DMS153 treated with DMSO at 0.1 percent for 48 hours (cell line): ENCODE results near the gene CEP112.

ENCODE experiments used
- DNase-seq: peaks from one replicate; lab custom pipeline; 2025; ENCODE audit not compliant: unreplicated experiment; lab: John Stamatoyannopoulos, UW

CEP112 gene

DNA sequence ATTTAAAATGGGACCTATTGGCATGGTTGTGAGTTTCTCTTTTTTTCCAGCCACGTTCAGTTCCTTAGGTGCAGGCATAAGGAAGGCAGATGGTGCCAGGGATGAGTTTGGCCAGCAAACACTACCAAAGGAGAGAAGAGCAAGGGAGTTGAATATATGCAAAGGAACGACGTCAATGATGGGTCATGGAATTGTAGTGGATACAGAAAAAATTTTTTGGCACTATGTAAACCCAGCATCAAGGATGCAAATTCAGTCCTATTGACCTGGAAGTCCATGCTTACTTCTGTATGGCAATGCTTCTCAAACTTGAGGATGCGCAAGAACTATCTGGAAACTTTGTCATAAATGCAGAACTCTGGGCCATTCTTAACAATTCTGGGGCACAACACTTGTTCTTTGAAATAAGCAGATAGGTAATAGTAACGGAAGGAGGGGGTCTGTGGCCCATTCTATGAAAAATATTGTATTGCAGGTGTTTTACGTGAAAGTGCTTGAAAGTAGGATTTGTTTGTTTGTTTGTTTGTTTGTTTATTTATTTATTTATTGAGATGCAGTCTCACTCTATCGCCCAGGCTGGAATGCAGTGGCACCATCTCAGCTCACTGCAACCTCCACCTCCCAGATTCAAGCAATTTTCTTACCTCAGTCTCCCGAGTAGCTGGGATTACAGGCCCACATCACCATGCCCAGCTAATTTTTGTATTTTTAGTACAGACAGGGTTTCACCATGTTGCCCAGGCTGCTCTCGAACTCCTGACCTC is 19.3 kb upstream of the CEP112 start:
- no peak for DNase-seq

DNA sequence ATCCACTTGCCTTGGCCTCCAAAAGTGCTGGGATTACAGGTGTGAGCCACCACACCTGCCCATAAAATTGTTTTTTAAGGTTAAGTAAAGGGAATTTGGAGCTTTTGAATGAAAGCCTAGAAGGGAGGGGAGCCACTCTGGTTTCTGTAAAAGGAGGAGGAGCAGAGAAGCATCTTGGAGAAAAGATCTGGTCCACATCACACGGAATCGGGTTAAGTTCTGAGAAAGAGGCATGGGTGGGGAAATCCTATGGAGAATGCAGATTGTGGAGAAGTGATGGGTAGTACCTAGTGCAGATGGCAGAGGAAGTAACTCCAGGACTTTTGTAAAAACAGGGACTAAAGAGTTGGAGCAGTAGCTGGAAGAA is 18.3 kb upstream of the CEP112 start:
- DNase-seq = no peak

- DNase-seq = no peak
Observed at GRCh38 chr17:66207936-66208335, 16.0 kb upstream of the CEP112 start.

DNA sequence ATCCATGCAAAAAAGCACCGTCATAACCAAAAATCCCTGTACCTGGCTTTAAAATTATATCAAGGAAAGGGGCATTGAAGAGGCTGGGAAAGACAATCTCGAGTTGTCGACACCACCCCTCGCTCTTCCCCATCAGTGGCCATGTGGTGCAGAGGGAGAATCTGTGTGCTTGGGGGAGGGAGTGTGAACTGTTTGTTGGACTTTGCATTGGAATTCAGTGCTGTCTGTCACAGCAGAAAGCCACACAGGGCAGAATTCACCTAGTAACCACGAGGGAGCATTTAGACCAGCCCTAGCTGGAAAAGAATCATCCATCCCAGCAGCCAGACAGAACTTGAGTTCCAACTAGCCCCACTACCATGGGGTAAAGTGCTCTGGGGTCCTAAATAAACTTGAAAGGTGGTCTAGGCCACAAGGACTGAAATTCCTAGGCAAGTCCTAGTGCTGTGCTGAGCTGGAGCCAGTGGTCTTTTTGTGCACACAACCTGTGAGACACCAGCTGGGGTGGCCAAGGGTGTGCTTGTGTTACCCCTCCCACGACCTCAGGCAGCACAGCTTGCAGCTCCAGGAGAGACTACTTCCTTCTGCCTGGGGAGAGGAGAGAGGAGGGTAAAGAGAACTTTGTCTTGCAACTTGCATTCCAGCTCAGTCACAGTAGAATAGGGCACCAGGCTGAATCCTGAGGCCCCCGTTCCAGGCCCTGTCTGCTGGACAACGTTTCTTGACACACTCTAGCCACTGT is 11.5 kb upstream of the CEP112 start:
- no peak for DNase-seq

DNA sequence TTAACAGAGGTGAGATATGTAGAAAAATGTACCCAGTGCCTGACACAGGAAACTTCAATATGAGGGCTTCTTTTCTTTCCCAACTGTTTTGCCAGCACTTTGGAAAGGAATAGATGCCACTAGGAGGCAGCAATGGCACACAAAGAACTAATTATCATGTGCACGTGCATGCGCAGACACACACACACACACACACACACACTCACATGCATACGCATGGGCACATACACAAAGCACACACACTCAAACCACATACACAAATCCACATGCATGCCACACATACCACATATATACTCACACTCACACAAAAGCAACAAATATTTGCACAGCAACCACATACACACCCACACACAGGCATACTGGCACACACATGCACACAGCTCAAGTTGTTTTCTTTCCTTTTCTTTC is 8.8 kb upstream of the CEP112 start:
- DNase-seq = peak; percentile 23

DNA sequence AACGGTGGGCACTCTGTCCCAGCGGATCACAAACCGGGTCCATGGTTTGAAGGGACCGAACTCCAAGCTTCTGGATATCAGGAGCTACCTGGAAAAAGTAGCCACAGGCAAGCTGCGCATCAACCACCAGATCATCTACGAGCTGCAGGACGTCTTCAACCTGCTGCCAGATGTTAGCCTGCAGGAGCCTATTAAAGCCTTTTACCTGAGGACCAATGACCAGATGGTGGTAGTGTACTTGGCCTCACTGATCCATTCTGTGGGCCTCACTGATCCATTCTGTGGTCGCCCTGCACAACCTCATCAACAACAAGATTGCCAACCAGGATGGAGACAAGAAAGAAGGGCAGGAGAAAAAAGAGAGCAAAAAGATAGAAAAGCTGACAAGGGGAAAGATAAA is 6.3 kb upstream of the CEP112 start:
- no peak for DNase-seq

DNA sequence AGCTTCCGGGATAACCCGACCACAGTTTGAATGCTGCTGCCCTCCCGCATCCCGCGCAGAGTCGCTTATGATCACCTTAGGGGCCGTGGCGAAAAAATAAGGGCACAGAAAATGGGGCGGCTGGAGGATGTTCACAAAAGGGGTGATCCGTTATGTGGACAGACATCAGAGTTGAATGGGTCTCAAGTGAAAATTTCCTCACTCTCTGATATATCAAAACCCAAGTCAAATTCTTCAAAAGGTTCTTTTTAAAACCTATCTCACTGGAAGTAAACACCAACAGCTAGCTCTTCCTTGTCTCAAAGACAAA is 400 bp upstream of the CEP112 start:
- no peak for DNase-seq

GRCh38 chr17:66190738-66191592 is 968 bp downstream of the CEP112 start:
- no peak for DNase-seq

GRCh38 chr17:66187718-66188117 is 4.2 kb downstream of the CEP112 start:
- no peak for DNase-seq

- DNase-seq = no peak
Observed at GRCh38 chr17:66185862-66186261, 6.1 kb downstream of the CEP112 start.

DNA sequence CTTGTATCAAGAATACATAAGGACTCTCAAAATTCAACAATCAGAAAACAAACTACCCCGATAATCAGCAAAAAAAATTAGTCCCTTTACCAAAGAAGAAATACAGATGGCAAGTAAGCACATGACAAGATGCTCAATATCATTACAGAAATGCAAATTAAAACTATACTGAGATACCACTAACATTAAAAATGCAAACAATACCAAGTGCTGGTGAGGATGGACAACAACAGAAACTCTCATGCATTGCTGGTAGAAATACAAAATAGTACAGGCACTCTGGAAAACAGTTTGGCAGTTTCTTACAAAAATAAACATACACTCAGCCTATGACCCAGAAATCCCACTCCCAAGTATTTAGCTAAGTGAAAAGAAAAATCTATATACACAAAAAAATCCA is 7.5 kb downstream of the CEP112 start:
- no peak for DNase-seq

DNA sequence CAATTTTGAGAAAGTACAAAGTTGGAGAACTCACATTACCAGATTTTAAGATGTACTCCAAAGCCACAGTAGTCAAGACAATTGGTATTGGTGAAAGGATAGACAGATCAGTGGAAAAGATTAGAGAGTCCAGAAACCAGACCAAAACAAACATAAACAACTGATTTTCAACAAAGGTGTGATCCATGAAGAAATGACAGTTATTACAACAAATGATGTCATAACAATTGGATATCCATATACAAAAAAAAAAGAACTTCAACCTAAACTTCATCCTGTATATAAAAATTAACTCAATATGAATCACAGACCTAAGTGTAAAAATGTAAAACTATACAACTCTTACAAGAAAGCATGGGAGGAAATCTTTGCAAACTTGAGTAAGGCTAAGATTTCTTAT is 8.4 kb downstream of the CEP112 start:
- no peak for DNase-seq

DNA sequence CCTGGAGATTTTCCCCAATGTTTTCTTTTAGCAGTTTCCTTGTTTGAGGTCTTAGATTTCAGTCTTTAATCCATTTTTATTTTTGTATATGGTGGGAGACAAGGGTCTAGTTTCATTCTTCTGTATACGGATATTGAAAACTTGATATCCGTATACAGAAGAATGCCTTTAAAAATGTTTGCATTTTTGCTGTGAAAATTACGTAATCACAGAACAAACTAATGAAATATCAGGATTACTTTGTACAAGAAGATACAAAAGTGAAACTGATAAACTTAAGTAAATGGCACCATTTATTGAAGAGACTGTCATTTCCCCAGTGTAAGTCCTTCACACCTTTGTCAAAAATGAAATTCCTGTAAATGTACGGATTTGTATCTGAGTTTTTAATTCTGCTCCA is 13.3 kb downstream of the CEP112 start:
- no peak for DNase-seq

- DNase-seq = peak; percentile 94
Observed at GRCh38 chr17:66177048-66177447, 14.9 kb downstream of the CEP112 start.

DNA sequence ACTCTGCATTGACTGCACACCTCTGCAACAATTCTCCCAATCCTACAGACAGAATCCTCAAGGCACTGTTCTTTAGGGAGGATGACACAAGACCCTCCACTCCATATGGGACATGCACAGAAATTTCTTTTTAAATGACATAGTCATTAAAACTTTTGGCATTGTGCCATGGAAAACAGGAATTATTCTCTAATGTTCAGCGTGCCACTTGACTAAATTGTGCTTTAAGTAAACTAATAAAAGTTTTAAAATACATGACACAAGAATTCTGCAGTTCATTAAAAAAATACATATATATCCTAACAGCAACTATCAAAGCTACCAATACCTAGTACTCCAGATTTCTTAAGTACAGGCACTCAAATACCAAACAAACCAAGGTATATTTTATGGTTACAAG is 16.0 kb downstream of the CEP112 start:
- DNase-seq = no peak

DNA sequence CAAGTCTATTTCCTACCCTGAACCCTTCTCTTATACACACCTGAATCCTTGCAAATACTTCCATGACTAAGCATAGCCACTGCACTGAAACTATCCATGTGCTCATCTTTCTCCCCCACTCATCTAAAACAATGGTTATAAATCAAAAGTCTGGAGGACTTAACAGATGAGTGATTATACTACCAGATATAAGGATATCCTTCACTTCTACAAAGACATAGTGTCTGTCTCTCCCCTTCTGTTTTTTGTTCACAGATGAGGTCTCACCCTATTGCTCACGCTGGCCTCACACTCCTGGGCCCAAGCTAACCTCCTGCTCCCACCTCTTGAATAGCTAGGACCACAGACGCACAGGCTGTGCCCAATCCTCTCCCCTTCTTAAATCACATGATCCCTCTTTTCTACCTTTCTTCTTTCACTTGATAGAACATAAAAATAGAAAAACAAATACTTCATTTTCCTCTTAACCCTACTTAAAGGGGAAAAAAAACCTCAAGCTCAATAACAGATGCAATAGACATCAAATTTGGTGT is 19.2 kb downstream of the CEP112 start:
- DNase-seq = no peak

GRCh38 chr17:66172144-66172543 is 19.8 kb downstream of the CEP112 start:
- no peak for DNase-seq

GRCh38 chr17:66171692-66172091 is 20.2 kb downstream of the CEP112 start:
- DNase-seq = no peak

DNA sequence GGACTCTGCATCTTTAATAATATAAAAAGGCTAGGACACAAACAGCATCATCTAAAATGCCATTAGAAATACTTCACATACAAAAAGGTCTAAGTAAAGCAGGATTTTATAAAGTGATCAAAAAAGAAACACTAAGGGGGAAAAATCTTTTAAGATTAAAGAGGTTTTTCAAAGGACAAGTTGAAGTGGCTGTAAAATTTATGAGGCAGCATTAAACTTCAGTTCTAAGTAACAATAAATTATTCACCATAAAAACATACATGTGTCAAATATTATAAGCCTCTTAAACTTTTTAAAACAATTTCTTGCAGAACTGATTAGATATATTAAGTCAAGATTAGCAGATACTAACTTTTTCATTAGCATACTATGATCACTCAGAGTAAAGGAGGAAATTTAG is 20.8 kb downstream of the CEP112 start:
- no peak for DNase-seq

- DNase-seq = no peak
Observed at GRCh38 chr17:66169839-66170238, 22.1 kb downstream of the CEP112 start.

- DNase-seq = no peak
Observed at GRCh38 chr17:66167189-66167815, 24.6 kb downstream of the CEP112 start.
